Esophagus muscularis mucosa (tissue), 3 donors: ENCODE data around the gene ALDH1A2.

ENCODE experiments used
- CTCF ChIP-seq, 3 experiments: fragments of 200-600 bp in 2 of 3; fragments of 450-650 bp in 1 of 3; sonication (generic) in 2 of 3; IDR thresholded peaks; one replicate each; pipeline ENCODE4 v1.5.1; 2017 to 2019; ENCODE audit warnings: antibody characterized with exemption in 3 of 3, mild to moderate bottlenecking in 2 of 3, moderate library complexity in 1 of 3
- POLR2A ChIP-seq: fragments of 450-650 bp; IDR thresholded peaks from one replicate; pipeline ENCODE4 v1.6.1; 2017; ENCODE audit warnings: antibody characterized with exemption, moderate library complexity, mild to moderate bottlenecking, low read depth
- POLR2AphosphoS5 ChIP-seq, 2 donors: sonication (generic); formaldehyde crosslinking; IDR thresholded peaks; one replicate each; pipeline ENCODE4 v1.6.1; 2017; ENCODE audit warnings: antibody characterized with exemption in 2 of 2

GRCh38 chr15:58064980-58065444 is 499 bp downstream of the ALDH1A2 start:
- no peak for TF ChIP-seq POLR2A
- TF ChIP-seq CTCF (IDR thresholded peaks at IDR 0.05): no peak
- no peak for TF ChIP-seq POLR2AphosphoS5 (IDR thresholded peaks at IDR 0.05)
